ENCODE data around the gene IFNA17. TPM values are rescaled to one million over a fixed set of nuclear protein-coding genes. Genes with fewer than 3 reads are reported as not detected.

Gene IFNA17
- polyA plus RNA-seq (2011; rRNA removed) (not detected in 2 replicates), polyA minus RNA-seq (2011; rRNA and poly(A)+ RNA removed) (not detected in 2 replicates)

DNA sequence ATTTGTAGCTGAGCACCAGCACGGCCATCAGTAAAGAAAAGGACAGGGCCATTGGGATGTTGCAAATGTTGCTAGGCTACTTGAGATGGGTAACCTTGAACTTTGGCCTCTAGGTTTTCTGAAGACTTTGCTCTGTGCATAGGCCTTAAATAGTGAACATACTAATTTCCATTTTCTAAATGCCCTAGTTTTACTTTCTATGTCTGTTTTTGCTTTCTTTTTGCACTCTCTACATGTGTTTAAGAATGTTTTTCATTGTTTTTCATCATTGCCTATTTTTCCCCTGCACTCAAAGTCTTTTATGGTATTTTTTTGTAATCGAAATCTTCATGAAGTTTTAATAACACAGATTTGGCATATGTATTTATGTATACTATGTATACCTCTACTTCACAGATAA, at the start of gene IFNA17:
Gene IFNA17, minus strand, starts transcription at position 101 of the 400 bp plus-strand sequence. Its CDS starts 49 bp downstream, at position 52.
- no peak for DNase-seq (ENCODE audit: low read depth)
- Histone ChIP-seq H3K36me3 (ENCODE audit: control insufficient read depth, insufficient read depth, low read length) (no peaks in the 10 kb centered on the region), H3K4me3 (ENCODE audit: low read depth, low read length) (no peak within 1 kb of the TSS), H3K27me3 (ENCODE audit: control insufficient read depth, insufficient read depth, low read length) (no peaks in the 10 kb centered on the region)
- TF ChIP-seq, protein P1, sequence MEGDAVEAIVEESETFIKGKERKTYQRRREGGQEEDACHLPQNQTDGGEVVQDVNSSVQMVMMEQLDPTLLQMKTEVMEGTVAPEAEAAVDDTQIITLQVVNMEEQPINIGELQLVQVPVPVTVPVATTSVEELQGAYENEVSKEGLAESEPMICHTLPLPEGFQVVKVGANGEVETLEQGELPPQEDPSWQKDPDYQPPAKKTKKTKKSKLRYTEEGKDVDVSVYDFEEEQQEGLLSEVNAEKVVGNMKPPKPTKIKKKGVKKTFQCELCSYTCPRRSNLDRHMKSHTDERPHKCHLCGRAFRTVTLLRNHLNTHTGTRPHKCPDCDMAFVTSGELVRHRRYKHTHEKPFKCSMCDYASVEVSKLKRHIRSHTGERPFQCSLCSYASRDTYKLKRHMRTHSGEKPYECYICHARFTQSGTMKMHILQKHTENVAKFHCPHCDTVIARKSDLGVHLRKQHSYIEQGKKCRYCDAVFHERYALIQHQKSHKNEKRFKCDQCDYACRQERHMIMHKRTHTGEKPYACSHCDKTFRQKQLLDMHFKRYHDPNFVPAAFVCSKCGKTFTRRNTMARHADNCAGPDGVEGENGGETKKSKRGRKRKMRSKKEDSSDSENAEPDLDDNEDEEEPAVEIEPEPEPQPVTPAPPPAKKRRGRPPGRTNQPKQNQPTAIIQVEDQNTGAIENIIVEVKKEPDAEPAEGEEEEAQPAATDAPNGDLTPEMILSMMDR (IDR thresholded peaks at IDR 0.05; ENCODE audit: insufficient read depth, low read depth, low read length) = no peak
- ChIA-PET CTCF (interaction anchor here (1.0 kb wide), 1 partner anchor 36 kb away, joined by 3 read pairs; no protein-coding TSS in a partner anchor), POLR2A (no interaction called here)

DNA sequence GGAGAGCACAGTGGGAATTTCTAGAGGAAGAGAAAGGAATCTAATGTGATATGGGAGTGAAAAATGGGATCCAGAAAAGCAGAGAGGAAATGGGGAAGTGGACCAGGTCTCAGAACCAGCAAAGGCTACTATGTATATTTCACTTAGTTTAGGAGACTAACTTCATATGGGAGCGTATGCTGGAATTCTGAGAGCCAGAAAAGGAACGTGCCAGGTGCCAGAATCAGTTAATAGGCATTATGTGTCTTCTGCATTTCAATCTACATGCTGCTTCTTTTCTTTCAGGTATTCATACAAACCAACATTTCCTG, 40.3 kb upstream of the IFNA17 start:
- CTCF ChIA-PET = no interaction called here

DNA sequence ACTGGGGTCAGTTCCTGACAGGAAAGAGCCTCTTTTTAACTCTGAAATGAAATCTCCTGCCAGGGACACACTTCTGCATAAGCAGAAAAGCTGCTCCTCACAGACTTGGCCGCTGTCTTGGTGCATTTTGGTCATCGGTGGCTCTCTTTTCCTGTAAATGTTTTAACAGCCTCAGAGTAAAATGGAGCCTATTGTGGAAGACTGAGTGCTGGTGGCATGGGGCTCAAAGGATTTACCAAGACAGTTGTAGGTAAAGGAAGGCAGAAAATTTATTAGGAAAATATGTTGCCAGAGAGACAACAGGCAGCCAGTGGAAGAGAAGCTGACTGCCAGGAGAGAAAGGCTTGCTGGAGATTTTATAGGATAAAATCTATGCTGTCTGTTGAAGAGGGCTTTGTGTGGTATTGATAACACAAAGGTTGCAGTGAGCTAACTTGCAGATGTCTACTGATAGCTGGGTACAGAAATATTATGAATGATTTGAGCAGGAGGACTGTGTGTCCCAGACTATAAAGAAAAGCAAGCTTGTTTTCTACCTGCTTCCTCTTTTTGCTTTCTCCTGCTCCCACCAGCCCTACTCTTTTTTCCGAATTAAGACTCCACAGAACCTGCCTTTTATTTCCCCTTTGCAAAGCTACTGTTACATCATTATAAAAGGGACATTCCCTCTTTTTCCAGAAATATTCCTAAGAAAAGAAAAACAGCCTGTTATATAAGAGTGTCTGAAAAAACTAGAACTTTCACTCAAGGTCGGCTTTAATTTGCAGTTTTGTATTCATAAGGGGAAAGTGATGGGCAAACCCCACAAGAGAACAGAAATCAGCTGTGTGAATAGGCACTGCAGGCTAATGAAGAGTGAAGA, 39.7 kb upstream of the IFNA17 start:
- DNase-seq (ENCODE audit: low read depth) = no peak
- ChIA-PET CTCF (no interaction called here), POLR2A (no interaction called here)
- no peaks in the 10 kb centered on the region for H3K36me3 ChIP-seq (ENCODE audit: control insufficient read depth, insufficient read depth, low read length)
- no peak overlapping the region for H3K4me3 ChIP-seq (ENCODE audit: low read depth, low read length)
- H3K27me3 ChIP-seq (ENCODE audit: control insufficient read depth, insufficient read depth, low read length) = peaks cover under 1% of the 10 kb centered on the region; the same call in 1 of the 2 replicates
- TF ChIP-seq, protein P1 (IDR thresholded peaks at IDR 0.05; ENCODE audit: insufficient read depth, low read depth, low read length) = no peak

More for the DNA sequence above, 40.3 kb upstream of the IFNA17 start:
- Histone ChIP-seq H3K27me3 (ENCODE audit: control insufficient read depth, insufficient read depth, low read length) (no peaks in the 10 kb centered on the region), H3K4me3 (ENCODE audit: low read depth, low read length) (no peak overlapping the region), H3K36me3 (ENCODE audit: control insufficient read depth, insufficient read depth, low read length) (no peaks in the 10 kb centered on the region)
- DNase-seq (ENCODE audit: low read depth) = no peak
- TF ChIP-seq, protein P1 (IDR thresholded peaks at IDR 0.05; ENCODE audit: insufficient read depth, low read depth, low read length) = no peak
- POLR2A ChIA-PET = no interaction called here

DNA sequence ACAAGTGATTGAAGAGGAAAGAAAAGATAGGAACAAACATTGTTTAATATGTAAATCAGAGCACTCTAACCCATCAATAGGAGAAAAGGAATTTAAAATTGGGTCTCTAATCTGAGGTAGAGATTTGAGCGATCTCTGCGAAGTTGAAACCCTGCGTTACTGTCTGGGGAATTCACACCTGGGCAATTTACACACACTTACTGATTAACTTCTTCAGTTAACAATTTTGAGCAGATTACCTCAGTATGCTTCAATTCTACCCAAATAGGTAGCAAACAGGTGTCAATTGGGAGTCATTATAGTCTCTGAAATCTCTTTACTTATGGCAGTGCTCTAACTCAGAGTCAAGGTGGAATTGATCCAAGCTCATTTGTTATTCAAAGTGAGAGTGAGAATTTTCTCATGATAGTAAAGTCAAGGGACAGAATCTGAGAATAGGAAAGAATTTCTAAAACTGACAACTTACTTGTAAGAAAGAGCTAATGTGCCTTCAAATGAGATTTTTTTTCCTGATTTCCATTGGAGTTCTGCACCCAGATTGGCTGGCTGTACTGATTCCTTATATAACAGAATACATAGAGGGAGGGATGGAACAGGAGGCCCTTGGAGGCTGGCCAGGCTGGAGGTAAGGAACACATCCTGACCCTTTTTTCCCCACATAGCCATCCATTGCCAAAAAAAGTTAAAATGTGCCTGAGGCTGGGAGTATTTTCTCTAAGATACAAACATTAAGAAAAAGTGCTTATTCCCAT, 38.9 kb upstream of the IFNA17 start:
- Histone ChIP-seq H3K36me3 (ENCODE audit: control insufficient read depth, insufficient read depth, low read length) (no peaks in the 10 kb centered on the region), H3K27me3 (ENCODE audit: control insufficient read depth, insufficient read depth, low read length) (peaks cover 2% of the 10 kb centered on the region; the same call in 1 of the 2 replicates), H3K4me3 (ENCODE audit: low read depth, low read length) (no peak overlapping the region)
- CTCF ChIA-PET = no interaction called here
- TF ChIP-seq, protein P1 (IDR thresholded peaks at IDR 0.05; ENCODE audit: insufficient read depth, low read depth, low read length) = no peak
- no peak for DNase-seq (ENCODE audit: low read depth)
- POLR2A ChIA-PET = no interaction called here

All from BJ (cell line).